ENCODE results near the gene MICAL2.

Gene MICAL2

DNA sequence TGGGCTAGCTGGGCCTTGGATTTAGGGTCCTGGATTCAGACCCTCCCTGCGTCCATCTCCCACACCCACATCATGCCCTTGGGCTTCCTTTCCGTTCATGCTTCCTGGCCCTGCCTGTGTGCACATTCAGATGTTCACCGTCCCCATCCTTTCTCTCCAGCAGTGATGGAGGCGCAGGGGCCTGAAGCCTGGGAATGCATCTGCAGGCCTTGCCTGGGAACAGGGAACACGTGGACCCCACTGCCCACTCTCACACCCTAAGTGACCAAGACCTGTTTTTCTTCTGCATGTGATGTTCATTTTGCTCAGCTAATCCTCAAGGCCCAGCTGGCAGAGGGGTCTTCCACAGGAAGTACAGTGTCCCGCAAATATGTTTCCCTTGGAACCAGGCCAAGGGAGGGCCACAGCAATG is 175.4 kb downstream of the MICAL2 start:
- no CpG with 5 or more reads among the region's 6 CpGs for WGBS (ENCODE audit: extremely low coverage, insufficient coverage, insufficient read length)
- no peak overlapping the region for H4K12ac ChIP-seq (ENCODE audit: low read depth, low read length)
- peak overlapping the region; percentile 68 for H4K91ac ChIP-seq (ENCODE audit: low read depth, low read length)
- H2AFZ ChIP-seq (ENCODE audit: insufficient read depth, low read length, poor library complexity): no peak overlapping the region
- H2BK5ac ChIP-seq (ENCODE audit: low read depth, low read length, poor library complexity): no peak overlapping the region
- H4K8ac ChIP-seq (ENCODE audit: low read depth, low read length): peak overlapping the region; percentile 25
- peak overlapping the region; percentile 10 for H2BK120ac ChIP-seq (ENCODE audit: insufficient read depth, low read length, poor library complexity)
- H3K27ac ChIP-seq (ENCODE audit: low read depth, low read length): peak overlapping the region; percentile 21
- no peak overlapping the region for H3K4ac ChIP-seq (ENCODE audit: low read depth, low read length)
- H2BK12ac ChIP-seq (ENCODE audit: low read length): peak overlapping the region; percentile 68
- H3K18ac ChIP-seq (ENCODE audit: low read length): peak overlapping the region; percentile 26
- peaks cover 29% of the 10 kb centered on the region for H3K79me1 ChIP-seq (ENCODE audit: low read length)
- peak overlapping the region; percentile 55 for H3K14ac ChIP-seq (ENCODE audit: low read length)
- peak overlapping the region; percentile 20 for H2AK5ac ChIP-seq (ENCODE audit: low read length)
- H3K9me3 ChIP-seq (ENCODE audit: insufficient read depth, low read depth, low read length): no peaks in the 10 kb centered on the region
- no peak overlapping the region for H3K23ac ChIP-seq (ENCODE audit: low read length)
- DNase-seq: no peak
- no peaks in the 10 kb centered on the region for H3K36me3 ChIP-seq (ENCODE audit: control insufficient read depth in 1 of 2, insufficient read depth in 2 of 2, low read length in 2 of 2)
- H3K9ac ChIP-seq (ENCODE audit: low read length): no peak overlapping the region
- no peak overlapping the region for H3K4me3 ChIP-seq (ENCODE audit: low read depth, low read length)
- no peaks in the 10 kb centered on the region for H3K27me3 ChIP-seq (ENCODE audit: insufficient read depth, low read length)
- no peaks in the 10 kb centered on the region for H3K79me2 ChIP-seq (ENCODE audit: control insufficient read depth, insufficient read depth, low read length, poor library complexity)
- peaks cover 27 to 29% of the 10 kb centered on the region in 2 experiments for H3K4me1 ChIP-seq (ENCODE audit: control insufficient read depth in 1 of 2, insufficient read depth in 2 of 2, low read length in 2 of 2)
- no peak overlapping the region for H3K4me2 ChIP-seq (ENCODE audit: low read length)

DNA sequence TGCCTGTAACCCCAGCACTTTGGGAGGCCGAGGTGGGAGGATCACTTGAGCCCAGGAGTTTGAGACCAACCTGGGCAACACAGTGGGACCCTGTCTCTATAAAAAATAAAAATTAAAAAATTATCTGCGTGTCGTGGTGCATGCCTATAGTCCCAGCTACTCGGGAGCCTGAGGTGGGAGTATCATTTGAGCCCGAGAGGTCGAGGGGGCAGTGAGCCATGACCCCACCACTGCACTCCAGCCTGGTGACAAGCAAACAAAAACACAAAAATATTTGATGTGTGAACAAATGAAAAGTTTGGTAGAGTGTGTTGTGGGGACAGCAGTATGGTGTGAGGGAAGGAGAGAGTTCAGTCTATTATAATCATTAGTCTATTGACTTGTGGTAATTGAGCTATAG is 176.2 kb downstream of the MICAL2 start:
- Histone ChIP-seq H3K4me1 (ENCODE audit: control insufficient read depth in 1 of 2, insufficient read depth in 2 of 2, low read length in 2 of 2) (peaks cover 22% of the 10 kb centered on the region in 2 experiments), H3K14ac (ENCODE audit: low read length) (peak overlapping the region; percentile 45), H3K23ac (ENCODE audit: low read length) (no peak overlapping the region), H2AK5ac (ENCODE audit: low read length) (no peak overlapping the region), H3K9ac (ENCODE audit: low read length) (no peak overlapping the region), H2BK5ac (ENCODE audit: low read depth, low read length, poor library complexity) (peak overlapping the region; percentile 63), H3K4me3 (ENCODE audit: low read depth, low read length) (no peak overlapping the region), H3K36me3 (ENCODE audit: control insufficient read depth in 1 of 2, insufficient read depth in 2 of 2, low read length in 2 of 2) (no peaks in the 10 kb centered on the region), H3K4me2 (ENCODE audit: low read length) (no peak overlapping the region), H4K8ac (ENCODE audit: low read depth, low read length) (peak overlapping the region; percentile 25), H4K91ac (ENCODE audit: low read depth, low read length) (peak overlapping the region; percentile 86), H2BK120ac (ENCODE audit: insufficient read depth, low read length, poor library complexity) (peak overlapping the region; percentile 74), H3K4ac (ENCODE audit: low read depth, low read length) (no peak overlapping the region), H3K27ac (ENCODE audit: low read depth, low read length) (peak overlapping the region; percentile 62), H4K12ac (ENCODE audit: low read depth, low read length) (no peak overlapping the region), H3K27me3 (ENCODE audit: insufficient read depth, low read length) (no peaks in the 10 kb centered on the region), H3K79me2 (ENCODE audit: control insufficient read depth, insufficient read depth, low read length, poor library complexity) (no peaks in the 10 kb centered on the region), H2AFZ (ENCODE audit: insufficient read depth, low read length, poor library complexity) (no peak overlapping the region), H3K18ac (ENCODE audit: low read length) (no peak overlapping the region), H3K79me1 (ENCODE audit: low read length) (peaks cover 22% of the 10 kb centered on the region), H2BK12ac (ENCODE audit: low read length) (no peak overlapping the region), H3K9me3 (ENCODE audit: insufficient read depth, low read depth, low read length) (no peaks in the 10 kb centered on the region)
- no peak for DNase-seq
- WGBS (ENCODE audit: extremely low coverage, insufficient coverage, insufficient read length): no CpG with 5 or more reads among the region's 6 CpGs

DNA sequence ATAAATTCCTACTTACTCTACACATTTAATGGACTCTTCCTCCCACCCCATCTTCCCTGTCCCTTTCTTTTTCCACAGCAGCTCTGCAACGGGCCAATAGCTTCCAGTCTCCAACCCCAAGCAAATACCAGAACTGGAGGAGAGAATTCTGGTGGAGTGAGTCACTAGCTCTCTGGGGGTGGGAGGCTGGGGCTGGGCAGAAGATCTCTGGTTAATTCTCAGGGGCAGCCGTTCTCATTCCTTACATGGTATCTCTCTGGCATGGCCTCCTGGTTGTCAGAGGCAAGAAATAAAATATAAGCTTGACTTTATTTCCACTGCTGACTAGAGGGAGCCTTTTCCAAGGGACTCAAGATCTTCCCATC is 176.6 kb downstream of the MICAL2 start:
- no peaks in the 10 kb centered on the region for H3K36me3 ChIP-seq (ENCODE audit: control insufficient read depth in 1 of 2, insufficient read depth in 2 of 2, low read length in 2 of 2)
- no peak overlapping the region for H3K23ac ChIP-seq (ENCODE audit: low read length)
- H2BK120ac ChIP-seq (ENCODE audit: insufficient read depth, low read length, poor library complexity): no peak overlapping the region
- peak overlapping the region; percentile 2 for H3K4me2 ChIP-seq (ENCODE audit: low read length)
- peaks cover 22% of the 10 kb centered on the region for H3K79me1 ChIP-seq (ENCODE audit: low read length)
- H4K8ac ChIP-seq (ENCODE audit: low read depth, low read length): no peak overlapping the region
- no peak overlapping the region for H3K4me3 ChIP-seq (ENCODE audit: low read depth, low read length)
- no peak overlapping the region for H4K12ac ChIP-seq (ENCODE audit: low read depth, low read length)
- H3K14ac ChIP-seq (ENCODE audit: low read length): no peak overlapping the region
- H2AFZ ChIP-seq (ENCODE audit: insufficient read depth, low read length, poor library complexity): no peak overlapping the region
- H3K27ac ChIP-seq (ENCODE audit: low read depth, low read length): peak overlapping the region; percentile 72
- no peak overlapping the region for H2AK5ac ChIP-seq (ENCODE audit: low read length)
- no CpG with 5 or more reads among the region's 2 CpGs for WGBS (ENCODE audit: extremely low coverage, insufficient coverage, insufficient read length)
- no peak overlapping the region for H3K9ac ChIP-seq (ENCODE audit: low read length)
- peaks cover 21 to 22% of the 10 kb centered on the region in 2 experiments for H3K4me1 ChIP-seq (ENCODE audit: control insufficient read depth in 1 of 2, insufficient read depth in 2 of 2, low read length in 2 of 2)
- H3K4ac ChIP-seq (ENCODE audit: low read depth, low read length): no peak overlapping the region
- H2BK5ac ChIP-seq (ENCODE audit: low read depth, low read length, poor library complexity): peak overlapping the region; percentile 47
- H3K79me2 ChIP-seq (ENCODE audit: control insufficient read depth, insufficient read depth, low read length, poor library complexity): no peaks in the 10 kb centered on the region
- no peak overlapping the region for H2BK12ac ChIP-seq (ENCODE audit: low read length)
- H3K27me3 ChIP-seq (ENCODE audit: insufficient read depth, low read length): no peaks in the 10 kb centered on the region
- peak overlapping the region; percentile 82 for H4K91ac ChIP-seq (ENCODE audit: low read depth, low read length)
- no peaks in the 10 kb centered on the region for H3K9me3 ChIP-seq (ENCODE audit: insufficient read depth, low read depth, low read length)
- no peak overlapping the region for H3K18ac ChIP-seq (ENCODE audit: low read length)
- peak; percentile 43 to 73 for DNase-seq

GRCh38 chr11:12287374-12288211 is 177.2 kb downstream of the MICAL2 start:
- Histone ChIP-seq H2BK5ac (ENCODE audit: low read depth, low read length, poor library complexity) (peak overlapping the region; percentile 47), H3K4me3 (ENCODE audit: low read depth, low read length) (no peak overlapping the region), H3K4ac (ENCODE audit: low read depth, low read length) (peak overlapping the region; percentile 33), H4K12ac (ENCODE audit: low read depth, low read length) (no peak overlapping the region), H3K9ac (ENCODE audit: low read length) (peak overlapping the region; percentile 5), H2AK5ac (ENCODE audit: low read length) (peak overlapping the region; percentile 29), H2BK12ac (ENCODE audit: low read length) (peak overlapping the region; percentile 78), H4K8ac (ENCODE audit: low read depth, low read length) (peak overlapping the region; percentile 47), H3K27me3 (ENCODE audit: insufficient read depth, low read length) (no peaks in the 10 kb centered on the region), H3K4me2 (ENCODE audit: low read length) (peak overlapping the region; percentile 12), H4K91ac (ENCODE audit: low read depth, low read length) (peak overlapping the region; percentile 82), H3K14ac (ENCODE audit: low read length) (peak overlapping the region; percentile 38), H3K18ac (ENCODE audit: low read length) (peak overlapping the region; percentile 47), H3K23ac (ENCODE audit: low read length) (no peak overlapping the region), H3K79me1 (ENCODE audit: low read length) (peaks cover 22% of the 10 kb centered on the region), H3K27ac (ENCODE audit: low read depth, low read length) (peak overlapping the region; percentile 72), H3K4me1 (ENCODE audit: control insufficient read depth in 1 of 2, insufficient read depth in 2 of 2, low read length in 2 of 2) (peaks cover 21 to 22% of the 10 kb centered on the region in 2 experiments), H3K36me3 (ENCODE audit: control insufficient read depth in 1 of 2, insufficient read depth in 2 of 2, low read length in 2 of 2) (no peaks in the 10 kb centered on the region), H3K9me3 (ENCODE audit: insufficient read depth, low read depth, low read length) (no peaks in the 10 kb centered on the region), H2AFZ (ENCODE audit: insufficient read depth, low read length, poor library complexity) (no peak overlapping the region), H2BK120ac (ENCODE audit: insufficient read depth, low read length, poor library complexity) (peak overlapping the region; percentile 42), H3K79me2 (ENCODE audit: control insufficient read depth, insufficient read depth, low read length, poor library complexity) (no peaks in the 10 kb centered on the region)
- no CpG with 5 or more reads among the region's 13 CpGs for WGBS (ENCODE audit: extremely low coverage, insufficient coverage, insufficient read length)
- DNase-seq: peak; percentile 86 to 87

Measured in trophoblast cell (in vitro differentiated cells and primary cell).